CD4-positive, alpha-beta T cell (primary cell): ENCODE results near the gene C7orf57. TPM values are rescaled to one million over a fixed set of nuclear protein-coding genes. Genes with fewer than 3 reads are reported as not detected.
A peak's percentile ranks its signal among the peaks of the same experiment; 100 is the strongest.

ENCODE experiments used
- ATAC-seq: fragments of 200-7000 bp; cut with Tn5 transposase; one replicate; pipeline ENCODE4 v1.10.0; 2022; ENCODE audit warnings: mild to moderate bottlenecking; ENCODE audit not compliant: poor library complexity
- CTCF ChIA-PET: fragments of 350-600 bp; sonication (Branson Sonifier 250); formaldehyde crosslinking; loops from one replicate; lab custom pipeline; 2021; ENCODE audit warnings: antibody characterized with exemption, inconsistent platforms; lab: Charles Lee
- POLR2A ChIA-PET: fragments of 350-600 bp; sonication (Branson Sonifier 250); formaldehyde crosslinking; loops from one replicate; lab custom pipeline; 2021; ENCODE audit warnings: antibody characterized with exemption, inconsistent platforms; lab: Charles Lee
- DNase-seq, 14 experiments: peaks; one replicate each; pipeline ENCODE4 v3.0.0-alpha.2; 2013 to 2020; ENCODE audit warnings: mixed read lengths in 2 of 14
- H3K27ac ChIP-seq, 2 donors: one replicate each; pipeline versions ENCODE4 v1.5.1 to v1.7.0; 2013; ENCODE audit warnings: low read length in 2 of 2, low read depth in 1 of 2, mild to moderate bottlenecking in 1 of 2
- H3K27me3 ChIP-seq, 2 experiments: 1 replicate in 1 of 2; 2 replicates in 1 of 2; pipeline versions ENCODE4 v1.6.1 to v1.7.0; 2013; ENCODE audit warnings: low read length in 2 of 2, control low read depth in 1 of 2, mild to moderate bottlenecking in 1 of 2, moderate library complexity in 1 of 2; ENCODE audit not compliant: insufficient read depth in 2 of 2, control insufficient read depth in 1 of 2
- H3K36me3 ChIP-seq: one replicate; pipeline ENCODE4 v1.6.1; 2013; ENCODE audit warnings: low read length, control low read depth; ENCODE audit not compliant: insufficient read depth
- H3K4me1 ChIP-seq: one replicate; pipeline ENCODE4 v1.6.1; 2013; ENCODE audit warnings: low read length, control low read depth; ENCODE audit not compliant: insufficient read depth
- H3K4me3 ChIP-seq: one replicate; pipeline ENCODE4 v1.5.1; 2013; ENCODE audit warnings: mild to moderate bottlenecking, low read length, moderate library complexity
- H3K9me3 ChIP-seq, 2 experiments: 1 replicate in 1 of 2; 2 replicates in 1 of 2; pipeline versions ENCODE4 v1.6.1 to v1.7.0; 2013; ENCODE audit warnings: low read length in 2 of 2, mild to moderate bottlenecking in 2 of 2, control low read depth in 1 of 2, moderate library complexity in 1 of 2; ENCODE audit not compliant: control insufficient read depth in 1 of 2, insufficient read depth in 1 of 2
- H3K27ac Mint-ChIP-seq: one replicate; pipeline ENCODE4 v1.8.0; 2020; ENCODE audit warnings: mixed read lengths
- H3K27me3 Mint-ChIP-seq: one replicate; pipeline ENCODE4 v1.8.0; 2021; ENCODE audit warnings: mixed read lengths
- H3K36me3 Mint-ChIP-seq: one replicate; pipeline ENCODE4 v1.8.0; 2021; ENCODE audit warnings: low read depth, mixed read lengths
- H3K4me1 Mint-ChIP-seq: one replicate; pipeline ENCODE4 v1.8.0; 2021; ENCODE audit warnings: low read depth, mixed read lengths
- H3K4me3 Mint-ChIP-seq: one replicate; pipeline ENCODE4 v1.8.0; 2020; ENCODE audit warnings: mild to moderate bottlenecking, mixed read lengths
- H3K9me3 Mint-ChIP-seq: one replicate; pipeline ENCODE4 v1.8.0; 2020; ENCODE audit warnings: mixed read lengths
- CTCF ChIP-seq: fragments of 200-600 bp; IDR thresholded peaks from one replicate; pipeline ENCODE4 v1.8.0; 2022; ENCODE audit warnings: antibody characterized with exemption, mild to moderate bottlenecking
- intact Hi-C, 2 experiments: fragments of 100-400 bp; cut with DNase I in 1 of 2; cut with micrococcal nuclease in 1 of 2; formaldehyde crosslinking; loops; one replicate each; pipeline versions ENCODE4 v1.15.1 to v1.9.0; 2023 to 2025; cut with DNase I, micrococcal nuclease
- total RNA-seq, 174 experiments: library from RNA in 2 of 174; stranded (reverse) in 2 of 174; gene quantifications; one replicate each; pipeline ENCODE4 v1.2.3 and lab custom pipeline; 2021 to 2026

Gene C7orf57
- total RNA-seq, 2 experiments from 2014 or later = 0.56 TPM; not detected in 1

DNA sequence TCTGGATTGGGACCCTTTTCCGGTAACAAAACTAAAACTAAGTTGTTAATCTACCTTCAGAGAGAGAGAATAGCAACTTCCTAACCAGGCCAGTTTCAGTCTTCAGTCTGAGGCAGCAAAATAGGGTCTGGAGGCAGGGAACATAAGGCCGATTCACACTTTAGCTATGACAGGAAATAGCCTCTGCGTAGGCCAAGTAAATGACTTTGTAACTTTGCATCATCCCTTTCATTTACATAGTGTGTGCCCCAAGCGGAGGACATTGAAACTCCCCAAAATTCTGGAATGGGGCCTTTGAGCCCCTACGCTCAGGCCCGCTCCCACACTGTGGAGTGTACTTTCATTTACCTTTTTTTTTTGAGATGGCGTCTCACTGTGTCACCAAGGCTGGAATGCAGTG is 52.0 kb downstream of the C7orf57 start:
- Mint-ChIP-seq H3K36me3 (peaks cover 29% of the 10 kb centered on the region), H3K27me3 (no peaks in the 10 kb centered on the region), H3K27ac (peak overlapping the region; percentile 96), H3K4me3 (peak overlapping the region; percentile 76), H3K4me1 (peaks cover 87% of the 10 kb centered on the region), H3K9me3 (no peaks in the 10 kb centered on the region)
- ChIA-PET CTCF (interaction anchor here (1.0 to 3.7 kb wide), 3 partner anchors 23 to 105 kb away, joined by 3 to 12 read pairs (median 11); no protein-coding TSS in a partner anchor), POLR2A (interaction anchor here (0.6 to 3.7 kb wide), 3 partner anchors 23 to 95 kb away, joined by 3 to 40 read pairs (median 4); no protein-coding TSS in a partner anchor)
- Histone ChIP-seq H3K4me3 (no peak overlapping the region), H3K9me3 (no peaks in the 10 kb centered on the region), H3K27me3 (no peaks in the 10 kb centered on the region), H3K27ac (peak overlapping the region; percentile 44 to 55), H3K4me1 (peaks cover 83% of the 10 kb centered on the region), H3K36me3 (peaks cover 23% of the 10 kb centered on the region)
- TF ChIP-seq CTCF = no peak
- intact Hi-C loops = loop anchor here in 1 of 2 experiments (5.0 kb wide), 3 partner anchors 50 to 110 kb away; partner anchors contain the start of genes C7orf57 and HUS1
- DNase-seq = peak in 3 of 14 experiments; percentile 54 to 71 (median 71)
- no peak for ATAC-seq

DNA sequence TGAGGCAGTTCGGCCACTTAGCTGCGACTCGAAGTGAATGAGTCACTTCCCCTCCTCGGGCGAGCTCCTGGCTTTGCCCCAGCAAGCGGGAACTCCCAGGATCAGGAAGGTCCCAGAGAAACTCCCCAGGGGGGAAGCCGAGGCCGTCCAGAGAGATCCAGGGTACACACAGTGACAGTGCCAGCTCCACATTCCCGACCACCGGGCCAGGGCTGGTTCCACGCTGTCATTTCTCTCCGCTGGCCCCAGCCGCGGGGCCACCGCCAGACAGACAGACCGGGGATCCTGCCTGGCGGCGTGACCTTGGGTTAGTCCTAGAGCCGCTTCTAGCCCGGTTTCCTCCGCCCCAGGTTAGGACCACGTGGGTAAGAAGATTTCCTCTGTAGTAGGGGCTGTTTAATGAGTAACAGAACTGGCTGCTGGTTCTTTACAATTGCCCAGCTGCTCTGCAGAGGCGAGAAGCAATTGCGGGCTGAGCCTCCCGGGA is 53.3 kb downstream of the C7orf57 start:
- Histone ChIP-seq H3K4me1 (peaks cover 82% of the 10 kb centered on the region), H3K4me3 (peak overlapping the region; percentile 82), H3K36me3 (peaks cover 35% of the 10 kb centered on the region), H3K27ac (peak overlapping the region; percentile 80 to 83), H3K27me3 (no peaks in the 10 kb centered on the region), H3K9me3 (no peaks in the 10 kb centered on the region)
- POLR2A ChIA-PET = interaction anchor here (1.0 to 3.7 kb wide), 9 partner anchors 13 to 110 kb away, joined by 3 to 40 read pairs (median 6); no protein-coding TSS in a partner anchor
- no peak for DNase-seq
- no peaks in the 10 kb centered on the region for H3K9me3 Mint-ChIP-seq
- peak; percentile 71 for ATAC-seq
- H3K27me3 Mint-ChIP-seq = no peaks in the 10 kb centered on the region
- H3K4me3 Mint-ChIP-seq = peak overlapping the region; percentile 100
- H3K36me3 Mint-ChIP-seq = peaks cover 41% of the 10 kb centered on the region
- H3K27ac Mint-ChIP-seq = peak overlapping the region; percentile 96
- peaks cover 80% of the 10 kb centered on the region for H3K4me1 Mint-ChIP-seq
- no peak for TF ChIP-seq CTCF
- CTCF ChIA-PET = interaction anchor here (2.3 to 3.7 kb wide), 2 partner anchors 22 to 97 kb away, joined by 11 to 12 read pairs; no protein-coding TSS in a partner anchor
- intact Hi-C loops = loop anchor here (2.0 to 5.0 kb wide), 5 partner anchors 22 to 111 kb away; partner anchors contain the start of genes C7orf57 (in 2 of the 2) and HUS1 (in 1 of the 2)

DNA sequence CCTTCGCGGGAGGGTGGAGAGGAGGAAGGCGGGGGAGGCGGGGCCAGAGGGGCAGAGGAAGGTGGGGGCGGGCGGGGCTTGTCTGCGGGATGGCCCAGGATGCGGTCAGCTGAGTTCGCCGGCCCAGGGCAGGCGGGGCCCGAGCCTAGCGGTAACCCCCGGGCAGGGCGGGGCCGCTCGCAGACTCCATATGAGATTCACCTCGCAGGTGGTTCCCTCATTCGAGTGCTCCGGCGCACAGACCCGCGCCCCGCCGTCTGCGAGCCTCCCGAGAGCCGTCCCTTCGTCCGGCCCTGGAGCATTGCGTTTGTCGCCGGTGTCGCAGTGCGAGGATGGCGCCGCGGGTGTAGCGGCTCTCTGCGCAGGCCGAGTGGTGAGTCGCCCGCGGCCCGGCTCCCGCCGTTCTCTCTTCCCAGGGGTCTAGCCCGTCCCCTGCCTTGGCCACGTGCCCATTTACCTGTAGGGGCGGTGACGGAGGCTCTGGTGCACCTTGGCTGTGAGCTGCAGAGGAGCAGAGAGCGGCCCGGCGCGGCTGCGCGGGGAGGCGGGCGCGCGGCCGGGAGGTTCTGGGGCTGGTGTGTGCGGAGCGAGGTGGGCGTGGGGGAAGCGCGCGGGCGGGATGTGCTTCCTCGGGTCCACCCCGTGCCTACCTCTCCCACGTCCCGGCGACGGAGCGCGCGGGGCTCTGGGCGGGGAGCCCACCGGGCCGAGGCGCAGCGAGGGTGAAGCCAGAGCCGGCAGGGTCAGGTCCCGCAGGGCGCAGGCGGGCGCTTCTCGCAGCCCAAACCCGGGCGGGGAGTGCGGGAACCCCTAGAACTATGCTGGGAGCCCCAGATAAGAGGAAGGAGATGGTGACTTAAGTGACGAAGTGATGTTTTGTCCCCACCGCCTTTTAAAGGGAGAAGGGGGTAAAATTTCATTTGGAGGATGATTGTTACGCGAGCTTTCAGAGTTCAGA is 54.0 kb downstream of the C7orf57 start, which contains the start of gene UPP1:
TSS of gene UPP1 (plus strand) at position 220 of the 958 bp plus-strand sequence. CDS start 5,519 bp downstream, outside the sequence.
- H3K4me1 ChIP-seq = peaks cover 84% of the 10 kb centered on the region
- peaks cover 39% of the 10 kb centered on the region for H3K36me3 ChIP-seq
- Mint-ChIP-seq H3K36me3 (peaks cover 48% of the 10 kb centered on the region), H3K4me1 (peaks cover 78% of the 10 kb centered on the region), H3K27me3 (no peaks in the 10 kb centered on the region), H3K27ac (peak within 1 kb of the TSS; percentile 96), H3K4me3 (peak within 1 kb of the TSS; percentile 100), H3K9me3 (no peaks in the 10 kb centered on the region)
- H3K9me3 ChIP-seq = no peaks in the 10 kb centered on the region
- intact Hi-C loops = loop anchor here (2.0 to 5.0 kb wide), 5 partner anchors 21 to 112 kb away; partner anchors contain the start of genes C7orf57 (in 2 of the 2) and HUS1 (in 1 of the 2)
- CTCF ChIA-PET = interaction anchor here (2.3 to 3.7 kb wide), 2 partner anchors 21 to 98 kb away, joined by 11 to 12 read pairs; no protein-coding TSS in a partner anchor
- DNase-seq (peak; percentile 80 to 97 (median 92)), ATAC-seq (peak; percentile 75)
- no peak for TF ChIP-seq CTCF
- POLR2A ChIA-PET = interaction anchor here (0.6 to 3.7 kb wide), 12 partner anchors 9 to 122 kb away, joined by 3 to 40 read pairs (median 6); no protein-coding TSS in a partner anchor
- peak within 1 kb of the TSS; percentile 82 for H3K4me3 ChIP-seq
- H3K27ac ChIP-seq = peak within 1 kb of the TSS; percentile 80 to 83
- no peaks in the 10 kb centered on the region for H3K27me3 ChIP-seq
